Muscle layer of colon (tissue), 2 donors: ENCODE data around the gene SYNE3.

Source experiments
- H3K27ac ChIP-seq: one replicate; pipeline ENCODE4 v1.7.0; 2013; ENCODE audit warnings: low read depth, mild to moderate bottlenecking, low read length, moderate library complexity
- H3K27me3 ChIP-seq, 2 donors: one replicate each; pipeline ENCODE4 v1.7.0; 2013; ENCODE audit warnings: low read length in 2 of 2, mild to moderate bottlenecking in 2 of 2; ENCODE audit not compliant: insufficient read depth in 2 of 2, control insufficient read depth in 1 of 2
- H3K36me3 ChIP-seq: one replicate; pipeline ENCODE4 v1.7.0; 2013; ENCODE audit warnings: mild to moderate bottlenecking, low read length; ENCODE audit not compliant: insufficient read depth
- H3K4me1 ChIP-seq: one replicate; pipeline ENCODE4 v1.7.0; 2013; ENCODE audit warnings: mild to moderate bottlenecking, low read length; ENCODE audit not compliant: insufficient read depth
- H3K4me3 ChIP-seq, 2 donors: one replicate each; pipeline ENCODE4 v1.7.0; 2013; ENCODE audit warnings: low read length in 2 of 2, low read depth in 1 of 2, mild to moderate bottlenecking in 1 of 2, moderate library complexity in 1 of 2
- H3K9ac ChIP-seq: one replicate; pipeline ENCODE4 v1.7.0; 2013; ENCODE audit warnings: low read length
- H3K9me3 ChIP-seq: one replicate; pipeline ENCODE4 v1.7.0; 2013; ENCODE audit warnings: mild to moderate bottlenecking, low read length
- donor health status: abdominal sarcoma.
- donor health status: Adenocarcinoma of cecum.

SYNE3 gene

GRCh38 chr14:95474486-95474885 lies 42.0 kb downstream of the SYNE3 start:
- H3K36me3 ChIP-seq: no peaks in the 10 kb centered on the region

GRCh38 chr14:95472819-95473251 lies 43.6 kb downstream of the SYNE3 start:
- H3K9ac ChIP-seq: no peak overlapping the region
- H3K9me3 ChIP-seq: no peaks in the 10 kb centered on the region
- no peak overlapping the region for H3K27ac ChIP-seq

More at GRCh38 chr14:95474486-95474885, 42.0 kb downstream of the SYNE3 start:
- Histone ChIP-seq H3K4me3 (no peak overlapping the region), H3K9me3 (no peaks in the 10 kb centered on the region), H3K27me3 (no peaks in the 10 kb centered on the region), H3K4me1 (peaks cover 32% of the 10 kb centered on the region), H3K27ac (no peak overlapping the region), H3K9ac (no peak overlapping the region)

GRCh38 chr14:95471476-95471875 lies 45.0 kb downstream of the SYNE3 start:
- H3K4me3 ChIP-seq: no peak overlapping the region
- H3K9ac ChIP-seq: no peak overlapping the region
- no peaks in the 10 kb centered on the region for H3K36me3 ChIP-seq
- H3K27me3 ChIP-seq: no peaks in the 10 kb centered on the region
- H3K9me3 ChIP-seq: no peaks in the 10 kb centered on the region
- no peak overlapping the region for H3K27ac ChIP-seq
- H3K4me1 ChIP-seq: peaks cover 23% of the 10 kb centered on the region

More at GRCh38 chr14:95472819-95473251, 43.6 kb downstream of the SYNE3 start:
- peaks cover 27% of the 10 kb centered on the region for H3K4me1 ChIP-seq
- H3K36me3 ChIP-seq: no peaks in the 10 kb centered on the region
- H3K4me3 ChIP-seq: no peak overlapping the region
- H3K27me3 ChIP-seq: no peaks in the 10 kb centered on the region

- no peak overlapping the region for H3K9ac ChIP-seq
- H3K27ac ChIP-seq: no peak overlapping the region
These were observed 45.4 kb downstream of the SYNE3 start for GRCh38 chr14:95471016-95471415.

GRCh38 chr14:95469134-95469481 lies 47.3 kb downstream of the SYNE3 start:
- Histone ChIP-seq H3K4me3 (no peak overlapping the region), H3K9ac (no peak overlapping the region), H3K36me3 (no peaks in the 10 kb centered on the region), H3K27me3 (no peaks in the 10 kb centered on the region), H3K9me3 (no peaks in the 10 kb centered on the region), H3K4me1 (peaks cover 23% of the 10 kb centered on the region), H3K27ac (no peak overlapping the region)

More at GRCh38 chr14:95471016-95471415, 45.4 kb downstream of the SYNE3 start:
- no peak overlapping the region for H3K4me3 ChIP-seq
- H3K9me3 ChIP-seq: no peaks in the 10 kb centered on the region
- H3K4me1 ChIP-seq: peaks cover 23% of the 10 kb centered on the region
- H3K36me3 ChIP-seq: no peaks in the 10 kb centered on the region
- H3K27me3 ChIP-seq: no peaks in the 10 kb centered on the region

- Histone ChIP-seq H3K9ac (no peak overlapping the region), H3K27ac (no peak overlapping the region), H3K9me3 (no peaks in the 10 kb centered on the region), H3K4me3 (no peak overlapping the region), H3K27me3 (no peaks in the 10 kb centered on the region), H3K36me3 (no peaks in the 10 kb centered on the region), H3K4me1 (peaks cover 26% of the 10 kb centered on the region)
These were observed 47.9 kb downstream of the SYNE3 start for GRCh38 chr14:95468448-95469133.

- no peak overlapping the region for H3K9ac ChIP-seq
- no peaks in the 10 kb centered on the region for H3K9me3 ChIP-seq
- no peak overlapping the region for H3K27ac ChIP-seq
- no peaks in the 10 kb centered on the region for H3K36me3 ChIP-seq
- no peaks in the 10 kb centered on the region for H3K27me3 ChIP-seq
- H3K4me3 ChIP-seq: no peak overlapping the region
- H3K4me1 ChIP-seq: peaks cover 27% of the 10 kb centered on the region
These were observed 48.8 kb downstream of the SYNE3 start for GRCh38 chr14:95467657-95468056.

GRCh38 chr14:95467232-95467631 lies 49.2 kb downstream of the SYNE3 start:
- H3K4me3 ChIP-seq: no peak overlapping the region
- H3K27ac ChIP-seq: no peak overlapping the region
- peaks cover 23% of the 10 kb centered on the region for H3K4me1 ChIP-seq

More at GRCh38 chr14:95467232-95467631, 49.2 kb downstream of the SYNE3 start:
- Histone ChIP-seq H3K9ac (no peak overlapping the region), H3K9me3 (no peaks in the 10 kb centered on the region), H3K27me3 (no peaks in the 10 kb centered on the region), H3K36me3 (no peaks in the 10 kb centered on the region)
